Adrenal gland (tissue), 12 donors: ENCODE data around the gene LRRC8B. TPM values are rescaled to one million over a fixed set of nuclear protein-coding genes. Genes with fewer than 3 reads are reported as not detected.
"Not testable (repeated sequence)": the region's sequence is repeated elsewhere in the genome, so short reads cannot be mapped to it uniquely, and the experiment has no call there.

Experiments used
- DNase-seq, 7 donors: peaks; one replicate each; pipeline ENCODE4 v3.0.0-alpha.2; 2019 to 2020
- H3K27ac ChIP-seq, 5 donors: fragments of 200-600 bp; sonication (generic) in 4 of 5; 1 replicate in 3 of 5; 2 replicates in 2 of 5; pipeline versions ENCODE4 v1.5.1 to v1.8.0; 2016 to 2020; ENCODE audit warnings: mild to moderate bottlenecking in 1 of 5
- H3K27me3 ChIP-seq: fragments of 200-600 bp; 2 replicates; pipeline ENCODE4 v1.8.0; 2021
- H3K36me3 ChIP-seq, 2 donors: fragments of 200-600 bp; replicated peaks in 1 of 2; 1 replicate in 1 of 2; 2 replicates in 1 of 2; pipeline versions ENCODE4 v1.5.1 to v1.8.0; 2018 to 2022
- H3K4me1 ChIP-seq, 2 donors: fragments of 200-600 bp; replicated peaks in 1 of 2; 1 replicate in 1 of 2; 2 replicates in 1 of 2; pipeline versions ENCODE4 v1.5.1 to v1.8.0; 2018 to 2021
- H3K4me3 ChIP-seq, 4 donors: fragments of 200-600 bp; sonication (generic) in 3 of 4; one replicate each; pipeline ENCODE4 v1.5.1; 2016 to 2018
- H3K9me3 ChIP-seq, 3 donors: fragments of 200-600 bp; sonication (generic) in 1 of 3; replicated peaks in 1 of 3; 1 replicate in 2 of 3; 2 replicates in 1 of 3; pipeline versions ENCODE4 v1.5.1 to v1.8.0; 2016 to 2021
- POLR2A ChIP-seq, 2 donors: fragments of 450-650 bp; IDR thresholded peaks; one replicate each; pipeline ENCODE4 v1.6.1; 2017; ENCODE audit warnings: antibody characterized with exemption in 2 of 2, mild to moderate bottlenecking in 2 of 2, moderate library complexity in 1 of 2
- WGBS, 4 donors: extraction: QIAGEN DNeasy Blood & Tissue Kit in 2 of 4; methylation state at CpG; one replicate each; pipeline versions ENCODE4 v1.1.5 to v1.1.7; 2013 to 2017; 5-methylcytosine and 5-hydroxymethylcytosine counted together
- intact Hi-C, 2 donors: fragments of 100-400 bp; cut with DNase I; formaldehyde crosslinking; loops; one replicate each; pipeline versions ENCODE4 v1.14.1 to v1.15.0; 2022 to 2023
- polyA plus RNA-seq, 3 donors: library from polyadenylated mRNA; stranded (reverse); fragments of 200-250 nt in 2 of 3; fragments of 350-450 nt in 1 of 3; fragmentation: Illumina TruSeq in 1 of 3; extraction: RNeasy Lipid Tissue Mini Kit (QIAGEN cat#74804) in 1 of 3; gene quantifications; one replicate each; pipeline ENCODE4 v1.2.3, GENCODE V29; 2013 to 2014
- total RNA-seq, 9 donors: library from RNA; depleted of rRNA in 4 of 9; stranded (reverse); fragments of >200 nt in 4 of 9; fragments of 120-200 nt in 1 of 9; fragmentation: NEBNext Ultra II Directional in 1 of 9; extraction: Animal tissue kit (Norgen Biotek cat#: 25700) in 1 of 9; gene quantifications; one replicate each; pipeline versions ENCODE4 v1.1.0 to v1.2.4, GENCODE V29; 2013 to 2023
- TF ChIP-seq, protein P1 (sequence below), 6 experiments: fragments of 450-650 bp in 4 of 6; fragments of 200-600 bp in 2 of 6; sonication (generic) in 1 of 6; IDR thresholded peaks; 1 replicate in 5 of 6; 2 replicates in 1 of 6; pipeline versions ENCODE4 v1.5.1 to v1.8.0; 2016 to 2021; ENCODE audit warnings: antibody characterized with exemption in 6 of 6, mild to moderate bottlenecking in 2 of 6, moderate library complexity in 1 of 6
- donor health status: healthy with polysubstance abuse.
- donor health status: Bipolar disorder and iron deficiency.
- donor health status: DM: yes; HTN: yes; CAD: no.
- donor health status: DM: no; HTN: no; CAD: no.
- donor health status: DM: no; HTN: no; CAD: no.
- donor health status: DM: yes; HTN: yes; CAD: no.

LRRC8B gene
- total and polyA plus RNA-seq, 12 donors: 7.7 to 69.6 (median 39.1) TPM

DNA sequence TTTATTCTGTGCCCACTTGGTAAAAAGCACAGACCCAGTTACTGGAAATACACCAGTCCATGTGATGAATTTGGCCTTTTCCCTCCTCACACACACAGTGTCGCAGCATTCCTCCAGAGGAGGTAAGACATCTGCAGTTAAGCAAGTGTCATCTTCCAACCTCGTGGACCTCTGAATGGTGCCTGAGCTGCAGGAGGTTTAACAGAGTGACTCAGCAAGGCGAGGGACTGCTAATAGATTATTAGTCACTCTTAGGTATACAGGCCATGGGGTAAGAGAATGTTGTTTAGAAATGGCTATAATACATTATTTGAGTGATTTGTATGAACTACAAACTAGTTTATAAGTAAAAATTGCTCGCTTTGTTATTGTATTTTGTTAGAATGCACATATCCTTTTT lies 8.6 kb upstream of the LRRC8B start:
- WGBS, 4 donors: 71 to 73% (median 71%) methylated on average over 4 of the region's 4 CpGs
- Histone ChIP-seq H3K4me1 (peaks cover 0 to 5% of the 10 kb centered on the region in 2 donors), H3K9me3 (no peaks in the 10 kb centered on the region), H3K27me3 (no peaks in the 10 kb centered on the region), H3K36me3 (no peaks in the 10 kb centered on the region), H3K27ac (no peak overlapping the region), H3K4me3 (no peak overlapping the region)
- DNase-seq: peak in 1 of 7 donors; percentile 24
- intact Hi-C loops: loop anchor here in 1 of 2 donors (10.0 kb wide), 1 partner anchor 89 kb away; no protein-coding TSS in a partner anchor
- no peak for TF ChIP-seq POLR2A (IDR thresholded peaks at IDR 0.05)

DNA sequence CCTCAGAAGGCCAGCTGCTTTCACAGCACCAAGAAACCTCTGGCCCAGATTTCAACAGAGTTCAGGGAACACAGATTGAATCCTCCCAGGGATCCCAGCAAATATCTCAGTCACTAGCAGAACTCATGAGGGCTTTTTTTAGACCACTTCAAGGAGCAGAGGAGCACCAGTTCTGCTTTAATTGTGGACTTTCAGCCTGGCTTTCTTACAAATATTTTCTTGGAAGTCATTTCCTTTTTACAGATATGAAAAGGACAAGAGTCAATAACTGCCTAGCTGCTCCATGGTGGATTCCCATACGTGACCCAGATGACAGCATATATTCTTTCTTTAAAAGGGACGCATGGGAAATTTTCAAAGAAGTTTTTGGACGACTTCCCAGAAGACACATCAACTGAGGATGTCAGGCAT lies 6.4 kb upstream of the LRRC8B start:
- TF ChIP-seq, protein P1, sequence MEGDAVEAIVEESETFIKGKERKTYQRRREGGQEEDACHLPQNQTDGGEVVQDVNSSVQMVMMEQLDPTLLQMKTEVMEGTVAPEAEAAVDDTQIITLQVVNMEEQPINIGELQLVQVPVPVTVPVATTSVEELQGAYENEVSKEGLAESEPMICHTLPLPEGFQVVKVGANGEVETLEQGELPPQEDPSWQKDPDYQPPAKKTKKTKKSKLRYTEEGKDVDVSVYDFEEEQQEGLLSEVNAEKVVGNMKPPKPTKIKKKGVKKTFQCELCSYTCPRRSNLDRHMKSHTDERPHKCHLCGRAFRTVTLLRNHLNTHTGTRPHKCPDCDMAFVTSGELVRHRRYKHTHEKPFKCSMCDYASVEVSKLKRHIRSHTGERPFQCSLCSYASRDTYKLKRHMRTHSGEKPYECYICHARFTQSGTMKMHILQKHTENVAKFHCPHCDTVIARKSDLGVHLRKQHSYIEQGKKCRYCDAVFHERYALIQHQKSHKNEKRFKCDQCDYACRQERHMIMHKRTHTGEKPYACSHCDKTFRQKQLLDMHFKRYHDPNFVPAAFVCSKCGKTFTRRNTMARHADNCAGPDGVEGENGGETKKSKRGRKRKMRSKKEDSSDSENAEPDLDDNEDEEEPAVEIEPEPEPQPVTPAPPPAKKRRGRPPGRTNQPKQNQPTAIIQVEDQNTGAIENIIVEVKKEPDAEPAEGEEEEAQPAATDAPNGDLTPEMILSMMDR (IDR thresholded peaks at IDR 0.05): no peak
- TF ChIP-seq POLR2A (IDR thresholded peaks at IDR 0.05): no peak
- Histone ChIP-seq H3K27ac (peak overlapping the region in 3 of 5 donors; percentile 6 to 79 (median 36)), H3K36me3 (no peaks in the 10 kb centered on the region), H3K4me3 (no peak overlapping the region), H3K27me3 (no peaks in the 10 kb centered on the region), H3K9me3 (no peaks in the 10 kb centered on the region), H3K4me1 (peaks cover 0 to 5% of the 10 kb centered on the region in 2 donors)
- WGBS, 4 donors: 42 to 57% (median 56%) methylated on average over 3 of the region's 3 CpGs
- intact Hi-C loops: loop anchor here in 1 of 2 donors (10.0 kb wide), 1 partner anchor 87 kb away; no protein-coding TSS in a partner anchor
- peak in 2 of 7 donors; percentile 24 to 31 for DNase-seq

DNA sequence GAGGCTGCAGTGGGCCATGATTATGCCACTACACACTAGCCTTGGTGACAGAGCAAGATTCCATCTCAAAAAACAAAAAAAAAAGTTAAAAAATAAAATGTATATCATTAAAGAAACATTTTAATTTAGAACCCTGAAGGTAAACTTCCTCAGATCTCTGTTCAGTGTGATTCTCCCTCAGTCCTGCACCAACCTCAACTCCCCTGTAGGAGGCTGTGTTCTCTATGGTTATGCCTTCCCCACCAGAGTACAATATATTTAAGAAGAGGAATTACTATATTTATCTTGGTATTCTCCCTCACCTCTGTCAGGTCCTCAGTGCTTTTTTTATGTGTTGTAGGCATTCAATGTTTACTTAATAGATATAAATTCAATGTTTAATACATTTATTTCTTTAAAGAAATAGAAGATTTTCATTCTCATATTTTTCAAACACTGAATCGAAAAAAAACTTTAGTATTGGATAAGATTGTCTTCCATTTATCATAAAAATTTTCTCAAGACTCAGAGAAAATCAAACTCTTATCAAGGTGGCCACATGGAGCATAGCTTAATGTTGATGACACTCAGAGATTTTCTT lies 4.8 kb upstream of the LRRC8B start:
- DNase-seq: peak in 6 of 7 donors; percentile 33 to 69 (median 44)
- no peak overlapping the region for H3K27ac ChIP-seq
- peaks cover 0 to 11% of the 10 kb centered on the region in 2 donors for H3K4me1 ChIP-seq
- no peaks in the 10 kb centered on the region for H3K36me3 ChIP-seq
- WGBS, 4 donors: 94 to 100% (median 98%) methylated on average over 1 of the region's 1 CpG
- no peak for TF ChIP-seq POLR2A (IDR thresholded peaks at IDR 0.05)
- TF ChIP-seq, protein P1 (IDR thresholded peaks at IDR 0.05): peak; percentile 43 to 80 (median 70)
- no peaks in the 10 kb centered on the region for H3K27me3 ChIP-seq
- intact Hi-C loops: loop anchor here in 1 of 2 donors (10.0 kb wide), 1 partner anchor 85 kb away; no protein-coding TSS in a partner anchor
- H3K9me3 ChIP-seq: no peaks in the 10 kb centered on the region
- H3K4me3 ChIP-seq: no peak overlapping the region

DNA sequence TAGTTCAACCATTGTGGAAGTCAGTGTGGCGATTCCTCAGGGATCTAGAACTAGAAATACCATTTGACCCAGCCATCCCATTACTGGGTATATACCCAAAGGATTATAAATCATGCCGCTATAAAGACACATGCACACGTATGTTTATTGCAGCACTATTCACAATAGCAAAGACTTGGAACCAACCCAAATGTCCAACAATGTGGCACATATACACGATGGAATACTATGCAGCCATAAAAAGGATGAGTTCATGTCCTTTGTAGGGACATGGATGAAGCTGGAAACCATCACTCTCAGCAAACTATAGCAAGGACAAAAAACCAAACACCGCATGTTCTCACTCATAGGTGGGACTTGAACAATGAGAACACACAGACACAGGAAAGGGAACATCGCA lies 2.7 kb upstream of the LRRC8B start:
- H3K4me3 ChIP-seq, H3K36me3 ChIP-seq, H3K27me3 ChIP-seq, DNase-seq, H3K9me3 ChIP-seq, H3K27ac ChIP-seq: not testable (repeated sequence)
- peaks cover 6 to 27% of the 10 kb centered on the region in 2 donors for H3K4me1 ChIP-seq
- intact Hi-C loops: loop anchor here in 1 of 2 donors (2.0 kb wide), 1 partner anchor 79 kb away; no protein-coding TSS in a partner anchor
- 92 to 99% (median 97%) methylated on average over 4 to 6 of the region's 6 CpGs for WGBS, 4 donors

DNA sequence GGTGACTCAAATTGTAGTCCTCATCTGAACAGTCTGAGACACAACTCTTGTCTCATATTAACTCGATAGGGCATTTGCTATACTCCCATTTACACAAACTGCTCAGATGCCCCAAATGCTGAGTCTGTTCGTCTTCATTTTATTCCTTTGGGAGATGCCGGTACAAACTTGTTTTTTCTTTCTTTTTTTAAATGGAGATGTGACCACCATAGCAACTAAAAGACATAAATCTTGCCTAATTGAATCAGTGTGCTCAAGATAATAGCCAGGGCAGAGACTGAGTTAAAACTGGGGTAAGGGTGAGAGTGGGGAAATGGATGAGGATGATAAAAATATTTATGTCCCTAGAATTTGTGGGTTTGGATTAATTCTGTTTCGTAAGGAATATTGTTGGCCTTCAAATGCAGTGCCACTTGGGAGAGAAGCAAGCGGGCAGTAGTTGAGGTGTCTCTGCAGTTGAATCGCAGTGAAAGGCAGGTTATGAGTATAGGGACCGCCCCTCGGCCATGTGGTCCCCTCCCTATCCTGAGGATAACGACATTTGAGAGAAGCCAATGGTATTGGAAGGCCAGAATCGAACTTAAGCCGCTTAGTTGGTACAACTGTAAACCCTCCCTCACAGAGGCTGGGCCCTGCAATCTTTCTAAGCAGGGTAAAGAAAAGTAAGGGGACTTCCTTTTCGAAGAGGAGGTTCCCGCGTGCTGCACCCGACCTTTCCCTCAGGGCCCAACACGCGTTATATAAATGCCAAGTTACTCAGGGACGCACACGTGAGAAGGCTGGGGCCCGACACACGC lies 859 bp upstream of the LRRC8B start:
- Histone ChIP-seq H3K36me3 (no peaks in the 10 kb centered on the region), H3K9me3 (no peaks in the 10 kb centered on the region), H3K27me3 (no peaks in the 10 kb centered on the region), H3K4me1 (peaks cover 14 to 40% of the 10 kb centered on the region in 2 donors), H3K27ac (peak overlapping the region; percentile 60 to 99 (median 89)), H3K4me3 (peak overlapping the region in 3 of 4 donors; percentile 21 to 98 (median 68))
- 16 to 26% (median 18%) methylated on average over 12 to 21 of the region's 21 CpGs for WGBS, 4 donors
- DNase-seq: peak; percentile 58 to 78 (median 68)
- intact Hi-C loops: loop anchor here in 1 of 2 donors (2.0 kb wide), 1 partner anchor 77 kb away; no protein-coding TSS in a partner anchor
- no peak for TF ChIP-seq POLR2A (IDR thresholded peaks at IDR 0.05)
- TF ChIP-seq, protein P1 (IDR thresholded peaks at IDR 0.05): no peak
